Neural crest cell (in vitro differentiated cells): ENCODE measurements around the gene KRT77. TPM values are rescaled to one million over a fixed set of nuclear protein-coding genes. Genes with fewer than 3 reads are reported as not detected.

Experiments
- DNase-seq: peaks from one replicate; pipeline ENCODE4 v3.0.0; 2021; ENCODE audit warnings: low read depth, mixed read lengths, low spot score
- H3K27ac Mint-ChIP-seq: one replicate; pipeline ENCODE4 v1.8.0; 2021; ENCODE audit warnings: mild to moderate bottlenecking, mixed read lengths; ENCODE audit not compliant: unreplicated experiment
- H3K27me3 Mint-ChIP-seq: 2 replicates; pipeline ENCODE4 v1.8.0; 2021; ENCODE audit warnings: low read depth, mild to moderate bottlenecking, mixed read lengths
- H3K36me3 Mint-ChIP-seq: 2 replicates; pipeline ENCODE4 v1.8.0; 2021; ENCODE audit warnings: low read depth, mild to moderate bottlenecking, mixed read lengths
- H3K4me1 Mint-ChIP-seq: 2 replicates; pipeline ENCODE4 v1.8.0; 2021; ENCODE audit warnings: mixed read lengths
- H3K4me3 Mint-ChIP-seq: one replicate; pipeline ENCODE4 v1.8.0; 2021; ENCODE audit warnings: mild to moderate bottlenecking, mixed read lengths
- H3K9me3 Mint-ChIP-seq: 2 replicates; pipeline ENCODE4 v1.8.0; 2021; ENCODE audit warnings: mixed read lengths
- CTCF ChIP-seq: fragments of 200-600 bp; sonication (generic); conservative IDR thresholded peaks from 2 replicates; pipeline ENCODE4 v1.5.0; 2021; ENCODE audit warnings: antibody characterized with exemption, mild to moderate bottlenecking
- total RNA-seq: library from RNA; stranded (reverse); gene quantifications from 2 replicates; pipeline ENCODE4 v1.2.1, GENCODE V29; 2021

Gene KRT77
- total RNA-seq, 1 donor from 2014 or later: not detected

GRCh38 chr12:52740584-52740983 lies 37.3 kb upstream of the KRT77 start:
- H3K36me3 Mint-ChIP-seq: no peaks in the 10 kb centered on the region
- H3K9me3 Mint-ChIP-seq: no peaks in the 10 kb centered on the region
- no peak for TF ChIP-seq CTCF
- no peak for DNase-seq
- H3K27me3 Mint-ChIP-seq: peaks cover 73% of the 10 kb centered on the region
- no peaks in the 10 kb centered on the region for H3K4me1 Mint-ChIP-seq
- no peak overlapping the region for H3K27ac Mint-ChIP-seq
- no peak overlapping the region for H3K4me3 Mint-ChIP-seq

DNA sequence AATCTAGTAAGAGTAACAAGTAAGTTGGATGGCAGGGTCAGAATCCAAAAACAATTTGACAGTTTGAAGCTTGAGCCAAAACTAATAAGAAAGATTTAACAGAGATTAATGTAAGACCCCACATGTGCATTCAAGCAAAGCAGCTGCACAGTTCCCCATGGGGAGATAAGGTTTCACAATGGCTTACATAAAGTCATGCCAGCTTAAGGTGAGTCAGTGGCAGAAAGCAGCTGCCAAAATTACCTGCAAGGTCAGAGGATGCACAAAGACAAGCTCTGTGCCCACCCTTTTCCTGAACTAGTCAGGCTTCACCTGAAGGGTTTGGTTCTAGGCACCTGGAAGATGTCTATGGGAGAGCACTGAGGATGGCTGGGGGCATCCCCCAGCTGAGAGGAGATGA lies 36.6 kb upstream of the KRT77 start:
- Mint-ChIP-seq H3K9me3 (no peaks in the 10 kb centered on the region), H3K4me3 (no peak overlapping the region), H3K27ac (no peak overlapping the region), H3K4me1 (no peaks in the 10 kb centered on the region), H3K27me3 (peaks cover 73% of the 10 kb centered on the region), H3K36me3 (no peaks in the 10 kb centered on the region)
- no peak for TF ChIP-seq CTCF
- DNase-seq: no peak

DNA sequence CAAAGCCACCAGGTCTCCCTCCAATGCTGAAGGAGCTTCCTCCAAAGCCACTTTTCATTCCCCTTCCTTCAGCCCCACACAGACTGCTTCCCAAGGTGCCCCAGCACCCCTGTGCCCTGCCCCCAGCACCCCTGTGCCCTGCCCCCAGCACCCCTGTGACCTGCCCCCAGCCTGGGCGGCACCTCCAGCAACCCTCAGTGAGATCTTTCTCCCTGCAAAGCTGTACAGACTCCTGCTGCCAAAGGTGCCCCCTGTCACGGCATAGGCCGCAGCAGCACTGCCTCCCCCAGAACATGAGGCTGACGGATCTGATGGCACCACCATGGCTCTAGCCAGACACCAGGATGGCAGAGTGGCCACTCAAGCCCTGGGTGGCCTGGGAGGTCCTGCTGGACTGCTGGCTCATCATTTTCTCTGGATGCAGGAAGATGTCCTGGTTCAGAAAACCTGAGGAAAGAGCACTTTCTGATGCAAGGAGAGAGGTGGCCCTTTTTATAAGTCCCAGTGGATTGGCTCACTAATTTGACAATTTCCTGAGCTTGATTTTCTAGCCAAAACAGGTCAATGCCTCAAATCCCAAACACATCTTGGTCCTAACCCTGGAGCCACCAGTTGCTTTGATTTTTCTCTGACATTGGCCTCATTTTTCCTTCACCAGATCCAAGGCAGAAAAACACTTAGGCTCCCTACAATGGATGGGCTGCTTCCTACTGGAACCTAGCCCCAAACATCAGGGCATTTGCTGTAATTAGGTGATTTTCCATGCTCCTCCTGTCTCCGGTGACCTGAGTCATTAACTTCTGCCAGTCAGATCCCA lies 32.7 kb upstream of the KRT77 start:
- no peaks in the 10 kb centered on the region for H3K4me1 Mint-ChIP-seq
- DNase-seq: no peak

GRCh38 chr12:52735106-52735505 lies 31.8 kb upstream of the KRT77 start:
- H3K36me3 Mint-ChIP-seq: no peaks in the 10 kb centered on the region
- no peak for TF ChIP-seq CTCF
- H3K9me3 Mint-ChIP-seq: no peaks in the 10 kb centered on the region
- H3K4me3 Mint-ChIP-seq: no peak overlapping the region
- no peaks in the 10 kb centered on the region for H3K4me1 Mint-ChIP-seq
- H3K27ac Mint-ChIP-seq: no peak overlapping the region
- no peak for DNase-seq
- H3K27me3 Mint-ChIP-seq: peaks cover 84% of the 10 kb centered on the region

More for the DNA sequence above, 32.7 kb upstream of the KRT77 start:
- TF ChIP-seq CTCF: no peak
- Mint-ChIP-seq H3K36me3 (no peaks in the 10 kb centered on the region), H3K27ac (no peak overlapping the region), H3K27me3 (peaks cover 82% of the 10 kb centered on the region), H3K9me3 (no peaks in the 10 kb centered on the region), H3K4me3 (no peak overlapping the region)

DNA sequence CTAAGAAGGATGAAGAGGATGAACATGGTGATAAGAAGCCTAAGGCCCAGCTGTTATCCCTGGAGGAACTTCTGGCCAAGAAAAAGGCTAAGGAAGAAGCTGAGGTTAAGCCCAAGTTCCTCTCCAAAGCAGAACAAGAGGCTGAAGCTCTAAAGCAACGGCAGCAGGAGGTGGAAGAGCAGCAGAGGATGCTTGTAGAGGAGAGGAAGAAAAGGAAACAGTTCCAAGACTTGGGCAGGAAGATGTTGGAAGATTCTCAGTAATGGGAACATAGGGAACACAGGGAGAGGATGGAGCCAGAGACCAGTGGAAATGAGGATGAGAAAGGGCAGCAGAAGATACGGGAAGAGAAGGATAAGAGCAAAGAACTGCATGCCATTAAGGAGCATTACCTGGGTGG lies 27.5 kb upstream of the KRT77 start:
- peaks cover 94% of the 10 kb centered on the region for H3K27me3 Mint-ChIP-seq
- no peaks in the 10 kb centered on the region for H3K36me3 Mint-ChIP-seq
- H3K27ac Mint-ChIP-seq: no peak overlapping the region
- no peaks in the 10 kb centered on the region for H3K4me1 Mint-ChIP-seq
- no peak for TF ChIP-seq CTCF
- no peak for DNase-seq
- no peaks in the 10 kb centered on the region for H3K9me3 Mint-ChIP-seq
- no peak overlapping the region for H3K4me3 Mint-ChIP-seq
